Stimulated activated CD8-positive, alpha-beta memory T cell treated with anti-CD3 and anti-CD28 coated beads, Interleukin-7, amount 100 ng/mL, for 24 hours (primary cell): ENCODE results near the gene UAP1.
A peak's percentile ranks its signal among the peaks of the same experiment; 100 is the strongest.

ENCODE experiments used
- DNase-seq: peaks from one replicate; pipeline ENCODE4 v3.0.0-alpha.2; 2020; ENCODE audit warnings: low read depth

Gene UAP1

DNA sequence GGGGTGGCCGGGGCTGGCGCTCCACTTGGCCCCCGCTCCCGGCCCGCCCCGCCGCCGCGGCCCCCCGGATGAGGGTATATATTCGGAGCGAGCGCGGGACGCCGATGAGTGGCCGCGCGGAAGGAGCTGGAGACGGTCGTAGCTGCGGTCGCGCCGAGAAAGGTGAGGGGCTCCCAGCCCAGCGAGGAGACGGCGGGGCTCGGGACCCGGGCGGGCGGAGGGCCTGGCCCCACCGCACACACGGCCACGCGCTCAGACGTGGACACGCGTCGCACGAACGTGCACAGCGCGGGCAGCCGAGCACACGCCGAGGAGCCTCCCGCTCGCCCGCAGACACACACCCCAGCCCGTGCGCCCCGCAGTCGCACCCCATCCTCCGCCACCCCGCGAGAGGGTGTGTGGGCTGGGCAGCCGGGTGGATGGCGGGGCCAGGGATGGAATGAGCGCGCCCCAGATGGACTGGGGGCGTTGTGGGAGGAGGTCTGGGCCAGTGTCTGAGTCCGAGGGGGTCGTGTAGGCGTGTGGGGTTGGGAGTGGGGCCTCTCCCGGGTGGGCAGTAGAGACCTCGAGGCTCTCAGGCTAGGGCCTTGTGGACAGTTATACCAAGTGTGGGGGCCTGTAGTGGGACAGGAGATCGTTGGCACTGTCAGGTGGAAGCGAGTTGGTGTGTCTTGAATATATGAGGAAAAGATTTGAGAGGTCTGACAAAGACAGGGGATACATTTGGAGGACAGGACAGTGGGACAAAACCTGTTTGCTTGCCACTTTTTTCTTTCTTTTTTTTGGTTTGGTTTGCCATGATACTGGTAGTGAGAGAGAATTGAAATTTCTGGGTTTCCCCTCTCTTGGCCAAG lies at the start of gene UAP1:
TSS of gene UAP1 (plus strand) at position 107 of the 854 bp plus-strand sequence. CDS start 4,347 bp downstream, outside the sequence.
- no peak for DNase-seq

DNA sequence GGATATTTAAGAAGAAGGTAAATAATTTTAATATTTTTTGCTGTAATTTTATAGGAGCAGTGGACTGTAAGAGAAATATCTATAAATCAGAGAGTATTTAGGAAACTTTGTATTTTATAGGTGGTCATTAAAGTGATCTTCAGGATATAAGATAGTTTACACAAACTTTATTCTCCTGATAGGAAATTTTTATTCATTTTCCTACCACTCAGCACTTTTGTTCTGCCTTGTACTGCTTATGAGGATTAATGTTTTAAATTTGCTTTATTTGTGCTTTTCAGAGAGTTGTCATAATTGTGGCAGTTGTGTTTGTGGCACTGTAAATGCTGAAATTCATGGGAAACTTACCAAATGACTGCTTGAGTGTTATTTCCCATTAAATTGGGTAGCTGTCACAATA lies 34.2 kb upstream of the UAP1 start:
- no peak for DNase-seq

DNA sequence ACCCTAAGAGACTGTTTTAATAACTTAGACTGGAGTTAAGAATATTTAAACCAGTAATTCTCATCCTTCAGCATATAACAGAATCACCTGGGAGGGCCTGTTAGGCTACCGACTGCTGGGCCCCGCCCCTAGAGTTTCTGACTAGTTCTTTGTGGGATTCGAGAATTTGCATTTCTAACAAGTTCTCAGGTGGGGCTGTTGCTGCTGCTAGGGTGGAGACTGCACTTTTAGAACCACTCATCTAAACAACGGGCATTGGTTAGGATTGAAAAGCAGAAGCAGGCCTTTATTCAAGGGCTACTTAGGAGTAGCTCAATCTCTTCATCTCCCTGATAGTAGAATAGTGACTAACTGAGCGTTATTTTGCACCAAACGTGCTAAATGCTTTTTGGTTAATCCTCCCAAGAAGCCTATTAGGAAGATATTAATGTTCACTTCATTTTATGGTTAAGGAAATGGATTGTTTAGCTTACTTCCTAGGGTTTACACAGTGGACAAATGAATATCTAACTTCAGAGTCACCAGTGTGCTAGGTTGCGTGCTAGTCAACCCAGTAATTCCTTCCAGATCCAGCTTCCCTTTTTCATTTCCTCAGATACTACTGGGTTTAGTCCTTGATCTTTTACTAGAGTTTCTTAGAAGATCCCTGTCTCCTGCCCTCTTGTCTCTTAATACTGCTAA lies 31.1 kb upstream of the UAP1 start:
- DNase-seq = no peak

DNA sequence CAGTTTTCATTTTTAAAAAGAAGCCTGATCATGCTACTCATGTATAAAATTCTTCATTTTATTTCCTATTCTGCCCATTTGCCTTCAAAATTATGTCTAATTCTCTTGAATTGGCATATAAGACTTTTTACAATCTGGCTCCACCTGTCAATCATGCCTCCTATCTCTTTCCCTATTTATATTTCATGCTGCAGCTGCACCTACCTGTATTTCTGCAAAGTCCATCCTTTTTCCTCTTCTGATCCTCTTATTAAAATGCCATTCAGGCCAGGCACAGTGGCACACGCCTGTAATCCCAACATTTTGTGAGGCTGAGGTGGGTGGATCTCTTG lies 30.6 kb upstream of the UAP1 start:
- no peak for DNase-seq

DNA sequence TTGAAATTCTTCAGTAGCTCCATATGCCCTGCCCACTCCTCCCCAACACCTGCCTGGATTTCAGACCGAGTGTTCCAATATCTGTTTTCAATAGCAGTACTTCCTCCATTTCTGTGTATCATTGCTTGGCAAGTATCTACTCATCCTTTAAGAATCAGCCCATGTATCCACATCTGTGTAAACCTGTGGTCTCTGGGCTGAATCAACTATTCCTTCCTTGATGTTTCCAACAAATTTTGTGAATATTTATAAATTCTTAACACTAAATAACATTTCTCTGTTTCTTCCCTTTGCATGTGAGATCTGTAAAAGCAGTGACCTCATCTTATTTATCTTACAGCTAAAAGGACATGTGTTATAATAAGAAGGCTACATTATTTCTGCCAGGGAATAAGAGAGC lies 26.0 kb upstream of the UAP1 start:
- no peak for DNase-seq

DNA sequence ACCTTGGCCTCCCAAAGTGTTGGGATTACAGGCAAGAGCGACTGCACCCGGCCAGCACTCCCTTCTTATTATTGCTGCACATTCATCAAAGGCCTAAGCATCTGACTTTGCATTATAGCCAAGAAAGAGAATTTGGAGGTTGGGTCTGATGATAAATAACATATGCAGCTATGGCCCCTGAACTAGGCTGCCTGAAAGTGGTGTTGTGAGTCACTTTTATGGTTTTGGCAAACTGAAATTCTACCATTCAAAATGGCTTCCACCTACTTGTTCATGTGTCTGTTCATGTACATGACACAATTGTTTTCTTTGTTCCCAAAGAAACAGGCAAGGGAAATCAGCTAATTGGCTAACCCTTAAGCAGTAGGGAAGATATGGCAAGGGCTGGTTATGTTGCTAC lies 25.0 kb upstream of the UAP1 start:
- no peak for DNase-seq

DNA sequence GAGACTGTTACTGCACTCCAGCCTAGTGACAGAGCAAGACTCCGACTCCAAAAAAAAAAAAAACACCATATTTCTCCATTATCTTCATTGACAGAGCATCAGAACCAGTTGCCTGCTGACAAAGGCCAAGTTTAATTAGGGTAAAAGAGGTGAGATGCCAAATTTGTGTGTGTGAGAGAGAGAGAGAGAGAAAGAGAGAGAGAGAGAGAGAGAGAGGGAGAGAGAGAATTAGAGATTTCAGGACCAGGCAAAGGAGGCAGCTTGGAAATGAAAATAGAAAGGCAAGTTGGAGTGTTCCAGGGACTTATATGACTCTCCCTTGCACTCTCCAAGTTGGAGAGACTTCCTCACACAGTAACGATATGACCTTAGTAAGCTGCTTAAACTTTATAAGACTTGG lies 24.3 kb upstream of the UAP1 start:
- DNase-seq = no peak

DNA sequence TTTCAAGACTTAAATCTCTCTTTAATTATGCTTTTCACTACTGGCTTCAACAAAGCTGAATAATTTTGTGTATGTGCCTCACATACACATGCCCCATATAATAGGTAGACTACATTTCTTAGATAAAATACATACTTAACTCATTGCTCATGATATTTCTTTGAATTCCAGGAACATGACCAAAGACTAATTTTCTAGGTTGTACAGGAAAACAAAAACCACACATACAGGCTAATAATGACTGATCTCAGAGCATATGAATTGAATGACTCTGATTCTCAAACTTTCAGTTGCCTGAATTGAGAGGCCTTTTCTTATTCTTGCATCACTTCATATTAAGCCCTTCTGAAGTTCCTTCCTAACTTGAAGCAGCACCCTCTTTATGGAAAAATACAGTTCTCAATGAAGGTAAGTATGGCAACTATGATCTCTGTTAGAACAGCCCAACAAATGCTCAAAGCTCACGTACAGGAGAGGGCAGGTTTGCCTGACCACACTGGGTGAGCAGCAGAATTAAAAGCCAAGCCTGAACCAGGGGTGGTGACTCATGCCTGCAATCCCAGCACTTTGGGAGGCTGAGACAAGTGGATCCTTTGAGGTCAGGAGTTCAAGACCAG lies 22.6 kb upstream of the UAP1 start:
- no peak for DNase-seq

DNA sequence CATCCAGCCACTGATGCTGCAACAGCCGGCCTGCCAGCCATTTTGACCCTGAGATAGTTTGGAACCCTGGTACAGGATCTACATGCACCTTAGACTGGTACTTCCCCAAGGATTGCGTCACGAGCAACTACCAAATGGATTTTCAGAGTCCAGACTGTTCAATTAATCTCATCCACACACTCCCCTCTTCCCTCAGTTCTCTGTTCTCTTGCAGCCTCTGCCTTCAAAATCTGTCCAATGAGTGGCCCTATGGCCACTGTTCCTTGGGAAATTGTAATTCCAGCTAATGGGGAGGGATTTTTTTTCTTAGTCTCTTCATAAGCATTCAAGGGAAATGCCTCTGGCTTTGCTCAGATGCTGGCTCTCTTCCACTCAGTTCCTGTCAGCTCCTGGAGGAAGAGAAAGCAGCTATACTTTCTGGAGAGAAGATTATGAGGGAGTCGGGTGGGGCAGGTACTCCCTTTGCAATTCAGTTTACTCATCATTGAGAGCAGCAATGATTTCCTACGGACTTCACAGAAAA lies 19.8 kb upstream of the UAP1 start:
- DNase-seq = no peak

DNA sequence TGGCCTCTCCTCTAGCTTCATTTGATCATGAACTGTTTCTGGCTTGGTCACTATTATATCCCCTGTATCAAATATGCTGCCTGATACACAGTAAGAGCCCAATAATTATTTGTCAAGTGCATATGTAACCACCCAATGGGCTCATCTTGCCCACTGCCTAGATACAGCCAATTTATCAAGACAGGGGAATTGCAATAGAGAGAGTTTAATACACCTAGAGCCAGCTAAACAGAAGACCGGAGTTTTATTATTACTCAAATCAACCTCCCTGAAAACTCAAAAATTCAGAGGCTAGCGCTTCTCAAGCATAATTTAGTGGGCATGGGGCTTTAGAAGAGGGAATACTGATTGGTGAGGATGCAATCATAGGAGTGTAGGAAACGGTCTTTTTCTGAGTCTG lies 18.3 kb upstream of the UAP1 start:
- DNase-seq = no peak

DNA sequence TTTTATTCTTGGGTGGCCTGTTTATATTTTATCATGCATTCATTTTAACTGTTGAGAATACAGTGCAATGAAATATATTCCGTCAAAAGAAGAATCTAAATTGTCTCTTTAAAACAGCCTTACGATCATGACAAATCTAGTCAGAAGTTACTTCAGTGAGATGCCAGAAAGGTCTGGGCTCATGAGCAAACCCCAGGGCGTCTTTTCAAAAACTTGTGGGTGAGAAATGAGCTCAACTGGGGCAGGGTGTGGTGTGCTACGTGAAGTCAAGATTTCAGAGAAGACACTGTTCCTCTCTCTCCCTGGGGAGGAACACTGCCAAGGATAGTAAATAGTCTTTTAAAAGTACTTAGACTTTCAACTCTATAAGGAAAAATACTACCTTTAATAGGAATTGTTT lies 13.4 kb upstream of the UAP1 start:
- DNase-seq = no peak

DNA sequence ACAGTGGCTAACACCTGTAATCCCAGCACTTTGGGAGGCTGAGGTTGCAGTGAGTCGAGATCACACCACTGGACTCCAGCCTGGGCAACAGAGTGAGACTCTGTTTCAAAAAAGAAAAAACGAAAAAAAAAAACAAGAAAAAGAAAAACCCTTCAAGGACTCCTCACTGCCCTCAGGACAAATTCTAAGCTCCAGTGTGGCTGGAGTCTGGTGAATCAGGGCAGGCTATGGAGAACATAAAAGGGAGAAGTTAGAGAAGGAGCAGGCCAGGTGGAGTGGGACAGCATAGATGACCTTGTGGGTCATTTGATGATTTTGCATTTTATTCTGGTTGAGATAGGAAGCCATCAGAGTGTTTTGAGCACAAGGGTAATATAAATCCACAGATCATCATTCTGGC lies 12.5 kb upstream of the UAP1 start:
- no peak for DNase-seq

DNA sequence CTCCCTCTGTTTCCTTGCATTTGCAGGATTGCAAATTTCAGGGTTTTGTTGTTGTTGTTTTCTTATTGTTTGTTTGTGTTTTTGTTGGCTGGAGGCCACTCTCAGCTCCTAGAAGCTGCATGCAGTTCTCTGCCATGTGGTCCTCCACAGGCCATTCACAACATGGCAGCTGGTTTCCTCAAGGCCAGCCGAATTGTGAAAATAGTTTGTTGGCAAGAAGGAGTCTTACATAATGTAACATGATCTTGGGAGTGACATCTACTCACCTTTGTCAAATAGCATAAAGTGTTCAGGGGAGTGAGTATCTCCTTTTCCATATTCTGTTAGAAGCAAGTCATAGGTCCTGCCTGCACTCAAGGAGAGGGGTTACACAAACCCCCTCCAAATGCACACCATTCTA lies 10.6 kb upstream of the UAP1 start:
- DNase-seq = no peak

DNA sequence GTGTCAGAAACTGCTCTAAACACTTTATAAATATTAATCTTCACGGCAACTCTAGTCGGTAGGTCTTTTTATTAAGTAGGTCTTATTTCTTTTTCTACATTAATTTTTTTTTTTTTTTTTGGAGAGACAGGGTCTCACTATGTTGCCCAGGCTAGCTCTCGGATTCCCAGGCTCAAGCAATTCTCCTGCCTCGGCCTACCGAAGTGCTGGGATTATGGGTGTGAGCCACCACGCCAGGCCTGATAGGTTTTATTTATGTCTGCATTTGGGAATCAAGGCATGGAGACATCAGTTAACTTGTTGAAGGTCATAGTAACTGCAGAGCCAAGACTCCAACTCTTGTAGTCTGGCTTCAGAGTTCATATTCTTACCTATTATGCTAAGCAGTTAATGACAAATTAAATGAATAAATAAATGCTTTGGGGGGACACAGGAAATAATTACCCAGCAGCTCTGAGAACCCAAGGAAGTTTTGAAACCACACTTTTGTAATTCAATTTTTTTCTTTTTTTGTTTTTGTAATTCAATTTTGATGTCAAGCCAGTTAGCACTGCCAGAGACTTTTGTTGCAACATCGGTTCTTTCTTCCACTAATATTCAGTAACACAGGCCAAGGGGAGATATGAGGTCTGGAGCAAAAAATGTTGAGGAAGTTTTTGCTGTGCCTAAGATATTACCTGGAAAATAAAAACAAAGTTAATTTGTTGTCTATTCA lies 9.4 kb upstream of the UAP1 start:
- DNase-seq = no peak

DNA sequence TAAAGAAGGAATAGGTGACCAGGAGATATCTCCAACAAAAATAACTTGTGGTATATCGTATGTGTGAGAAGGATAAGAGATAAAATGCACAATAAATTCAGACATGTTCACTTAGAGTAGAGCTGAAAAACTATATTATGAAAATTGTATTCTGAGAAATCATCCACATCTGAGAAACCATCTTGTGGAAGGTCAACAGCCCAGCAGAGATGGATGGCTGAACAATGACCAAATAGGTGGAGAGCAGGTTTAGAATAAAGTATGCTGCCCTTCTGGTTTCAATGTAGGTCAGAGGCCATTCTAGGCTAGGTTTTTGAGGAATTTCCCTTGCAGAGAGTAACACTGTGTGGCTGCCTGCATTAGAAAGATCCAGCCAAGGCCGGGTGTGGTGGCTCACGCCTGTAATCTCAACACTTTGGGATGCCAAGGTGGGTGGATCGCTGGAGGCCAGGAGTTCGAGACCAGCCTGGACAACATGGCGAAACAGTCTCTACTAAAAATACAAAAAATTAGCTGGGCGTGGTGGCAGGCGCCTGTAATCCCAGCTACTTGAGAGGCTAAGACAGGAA lies 8.8 kb upstream of the UAP1 start:
- no peak for DNase-seq

DNA sequence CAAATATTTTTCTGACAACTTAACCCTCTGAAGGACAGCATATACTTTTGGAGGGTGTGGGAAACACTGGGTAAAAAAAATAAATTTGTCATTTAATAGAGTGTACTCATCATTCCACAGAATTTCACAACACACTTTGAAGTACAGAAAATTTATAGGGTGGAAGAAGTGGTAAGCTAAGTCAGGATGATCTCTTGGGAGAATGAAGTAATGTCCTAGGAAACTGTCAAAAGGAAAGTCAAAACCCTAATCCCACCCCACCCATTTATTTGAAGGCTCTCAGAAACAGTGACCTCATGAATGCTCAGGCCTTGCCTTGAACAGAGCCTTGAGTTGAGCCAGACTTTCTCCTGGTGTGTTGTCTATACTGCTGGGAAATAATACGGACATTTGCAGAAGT lies 7.3 kb upstream of the UAP1 start:
- no peak for DNase-seq

DNA sequence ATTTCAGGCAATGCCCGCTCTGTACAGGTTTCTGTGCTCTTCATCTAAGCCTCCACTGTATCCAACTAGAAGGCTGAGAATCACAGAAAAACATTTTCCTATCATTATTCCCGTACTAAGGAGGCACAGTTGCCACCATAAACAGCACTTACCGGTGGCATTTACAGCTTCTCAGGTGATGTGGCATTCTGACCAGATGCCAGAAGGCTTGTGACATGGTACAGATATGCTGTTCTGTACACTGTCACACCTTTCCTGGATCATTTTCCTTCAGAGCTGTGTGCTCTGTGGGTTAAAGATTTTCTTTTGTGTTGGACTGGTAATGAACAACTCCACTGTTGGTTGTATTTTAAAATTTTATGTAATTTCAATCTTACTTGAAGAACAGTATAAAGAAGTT lies 4.0 kb upstream of the UAP1 start:
- no peak for DNase-seq

DNA sequence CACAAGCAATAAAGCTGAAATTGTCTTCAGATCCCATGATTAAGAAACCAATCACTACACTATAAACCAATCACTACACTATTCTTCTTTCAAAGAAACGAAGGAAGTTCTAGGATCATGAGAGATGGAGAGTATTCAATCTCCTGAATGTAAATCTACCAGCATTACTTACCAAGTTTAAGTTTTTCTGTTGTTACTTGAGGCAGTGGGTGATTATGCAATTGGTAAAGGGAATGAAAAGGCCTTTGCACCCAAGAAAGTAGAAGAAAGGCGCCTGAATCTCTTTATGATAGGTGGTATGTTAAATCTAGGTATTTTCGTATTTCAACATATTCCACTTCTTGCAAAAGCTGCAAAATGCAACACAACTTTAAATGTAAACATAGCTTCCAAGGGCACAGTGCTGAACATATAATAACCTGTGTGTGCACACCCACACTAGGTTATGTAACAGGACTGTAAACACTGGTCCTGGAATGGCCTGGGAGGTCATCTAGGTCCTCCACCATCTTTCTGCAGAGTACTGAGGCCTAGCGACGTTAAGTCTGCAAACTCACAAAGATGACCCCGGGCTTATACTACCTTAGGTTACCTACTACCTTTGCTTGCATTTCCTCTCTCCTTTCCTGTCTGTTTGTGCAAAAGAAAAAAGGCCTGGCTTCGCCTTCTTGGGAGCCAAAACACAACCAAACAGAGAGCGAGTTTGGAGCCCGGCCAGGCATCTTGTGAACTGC lies 1.1 kb upstream of the UAP1 start:
- no peak for DNase-seq

DNA sequence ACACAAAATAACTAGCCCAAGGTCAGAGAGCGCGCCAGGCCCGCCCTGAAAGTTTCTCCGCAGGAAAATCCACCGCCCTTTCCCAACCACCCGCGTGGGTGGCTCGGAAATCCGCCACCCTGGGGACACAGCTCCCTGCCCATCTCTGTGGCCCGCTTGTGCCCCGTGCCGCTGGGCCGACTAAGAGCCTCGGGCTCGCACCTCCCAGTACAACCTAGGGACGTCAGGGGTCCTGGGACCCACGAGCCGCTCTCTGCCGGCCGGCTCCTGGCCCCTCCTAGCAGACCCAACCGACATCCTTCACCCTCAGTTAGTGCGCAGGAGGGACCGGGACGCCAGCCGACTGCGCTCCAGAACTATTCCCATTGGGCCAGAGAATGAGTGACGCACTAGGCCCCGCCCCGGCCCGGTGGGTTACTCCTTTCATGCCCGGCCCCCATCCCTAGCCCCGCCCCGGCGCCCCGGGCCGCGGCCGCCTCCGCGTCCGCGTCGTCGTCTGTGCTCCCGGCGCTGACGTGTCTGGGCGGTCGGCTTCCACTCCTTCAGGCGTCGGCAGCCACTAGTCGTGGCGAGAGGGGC lies 396 bp upstream of the UAP1 start:
- peak; percentile 96 for DNase-seq

DNA sequence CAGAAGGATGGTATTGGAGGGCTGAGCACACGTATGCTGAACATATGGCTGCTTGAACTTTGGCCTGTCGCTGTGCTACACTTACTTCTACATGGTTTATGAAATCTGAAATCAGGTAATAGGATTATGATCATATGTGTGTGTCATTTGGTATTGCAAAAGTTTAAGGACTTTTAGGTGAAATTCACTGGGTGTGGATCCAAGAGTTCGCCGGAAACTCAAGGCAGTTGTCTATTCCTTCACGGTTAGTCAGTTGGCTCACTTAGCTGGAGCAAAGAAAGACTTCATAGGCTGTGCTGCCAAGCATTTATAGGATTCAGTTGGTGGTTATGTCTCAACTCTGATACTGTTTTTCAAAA lies 927 bp downstream of the UAP1 start:
- no peak for DNase-seq

DNA sequence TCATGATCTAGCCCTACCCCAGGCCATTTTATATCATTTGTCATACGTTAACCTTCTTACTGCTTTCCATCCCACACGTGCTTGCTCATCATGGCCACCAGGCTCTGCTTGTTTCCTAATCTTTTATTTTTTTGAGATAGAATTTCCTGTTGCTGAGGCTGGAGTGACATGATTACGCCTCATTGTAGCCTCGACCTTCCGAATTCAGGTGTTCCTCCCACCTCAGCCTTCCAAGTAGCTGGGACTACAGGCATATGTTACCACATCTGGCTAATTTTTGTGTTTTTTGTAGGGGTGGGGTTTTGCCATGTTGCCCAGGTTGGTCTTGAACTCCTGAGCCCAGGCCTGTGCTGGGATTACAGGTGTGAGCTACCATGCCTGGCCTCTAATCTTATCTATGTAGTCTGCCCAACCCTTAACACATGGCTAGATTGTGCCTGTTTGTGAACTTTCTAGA lies 3.3 kb downstream of the UAP1 start:
- DNase-seq = no peak
